Stimulated activated CD8-positive, alpha-beta memory T cell treated with anti-CD3 and anti-CD28 coated beads, Interleukin-15, amount 100 ng/mL, for 24 hours (primary cell): Measurements from ENCODE around the gene AADAC.
"Not testable (repeated sequence)": the region's sequence is repeated elsewhere in the genome, so short reads cannot be mapped to it uniquely, and the experiment has no call there.

Experiments used
- DNase-seq: peaks from one replicate; pipeline ENCODE4 v3.0.0-alpha.2; 2020; ENCODE audit warnings: low read depth

Gene AADAC, protein sequence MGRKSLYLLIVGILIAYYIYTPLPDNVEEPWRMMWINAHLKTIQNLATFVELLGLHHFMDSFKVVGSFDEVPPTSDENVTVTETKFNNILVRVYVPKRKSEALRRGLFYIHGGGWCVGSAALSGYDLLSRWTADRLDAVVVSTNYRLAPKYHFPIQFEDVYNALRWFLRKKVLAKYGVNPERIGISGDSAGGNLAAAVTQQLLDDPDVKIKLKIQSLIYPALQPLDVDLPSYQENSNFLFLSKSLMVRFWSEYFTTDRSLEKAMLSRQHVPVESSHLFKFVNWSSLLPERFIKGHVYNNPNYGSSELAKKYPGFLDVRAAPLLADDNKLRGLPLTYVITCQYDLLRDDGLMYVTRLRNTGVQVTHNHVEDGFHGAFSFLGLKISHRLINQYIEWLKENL

DNA sequence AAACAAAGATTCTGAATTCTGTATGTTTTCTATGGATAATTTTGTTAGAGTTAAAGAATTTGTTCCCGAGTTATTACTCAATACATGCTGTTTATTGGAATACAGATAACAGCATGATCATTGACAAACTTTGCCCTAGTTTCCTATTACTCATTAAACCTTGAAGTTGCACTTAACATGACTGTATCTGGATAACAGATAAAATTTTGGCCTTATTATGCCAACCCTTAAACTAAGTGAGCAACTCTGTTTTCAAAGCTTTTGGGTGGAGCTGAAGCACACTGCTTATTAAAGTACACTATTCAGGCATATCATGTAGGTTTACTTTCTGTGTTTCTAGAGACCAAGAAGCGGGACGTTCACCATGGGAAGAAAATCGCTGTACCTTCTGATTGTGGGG, at the start of gene AADAC:
Gene AADAC (plus strand): TSS at position 318 of the 400 bp plus-strand sequence. CDS start 47 bp downstream, at position 365.
- DNase-seq: no peak

DNA sequence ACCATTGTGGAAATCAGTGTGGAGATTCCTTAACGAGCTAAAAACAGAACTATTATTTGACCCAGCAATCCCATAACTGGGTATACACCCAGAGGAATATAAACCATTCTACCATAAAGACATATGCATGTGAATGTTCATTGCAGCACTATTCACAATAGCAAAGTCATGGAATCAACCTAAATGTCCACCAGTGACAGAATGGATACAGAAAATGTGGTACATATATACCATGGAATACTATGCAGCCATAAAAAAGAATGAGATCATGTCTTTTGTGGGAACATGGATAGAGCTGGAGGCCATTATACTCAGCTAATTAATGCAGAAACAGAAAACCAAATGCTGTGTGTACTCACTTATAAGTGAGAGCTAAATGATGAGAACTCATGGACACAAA, 49.2 kb upstream of the AADAC start:
- not testable (repeated sequence) for DNase-seq

DNA sequence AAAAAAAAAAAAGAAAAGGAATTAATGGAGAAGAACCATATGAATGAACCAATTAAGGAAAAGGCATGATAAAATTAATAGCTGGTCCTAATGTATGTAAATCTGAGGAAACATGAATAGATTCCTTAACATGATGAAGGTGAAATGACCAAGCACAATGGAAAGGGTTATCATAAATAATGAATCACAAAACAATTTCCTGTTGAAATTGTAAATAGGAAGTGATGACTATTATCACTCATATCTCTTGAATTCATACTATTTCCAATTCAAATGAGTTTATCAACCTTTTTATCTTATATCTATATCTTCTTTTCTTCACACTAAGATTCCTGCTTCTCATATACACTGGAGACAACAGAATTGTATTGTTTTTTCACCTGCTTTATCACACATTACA, 48.2 kb upstream of the AADAC start:
- DNase-seq: no peak

DNA sequence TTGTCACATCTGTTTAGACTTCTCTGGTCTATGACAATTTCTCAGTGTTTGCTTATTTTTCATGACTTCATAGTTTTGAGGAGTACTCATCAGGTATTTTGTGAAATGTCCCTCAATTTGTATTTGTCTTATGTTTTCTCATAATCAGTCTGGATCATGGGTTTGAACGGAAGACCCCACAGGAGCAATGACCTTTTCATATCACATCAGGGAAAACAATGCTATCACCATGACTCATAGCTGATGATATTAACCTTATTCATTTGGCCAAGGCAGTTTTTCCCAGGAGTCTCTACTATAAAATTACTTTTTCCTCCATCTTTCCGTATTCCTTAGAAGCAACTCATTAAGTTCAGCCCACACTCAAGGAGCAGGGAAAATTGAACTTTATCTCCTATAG, 47.5 kb upstream of the AADAC start:
- no peak for DNase-seq

DNA sequence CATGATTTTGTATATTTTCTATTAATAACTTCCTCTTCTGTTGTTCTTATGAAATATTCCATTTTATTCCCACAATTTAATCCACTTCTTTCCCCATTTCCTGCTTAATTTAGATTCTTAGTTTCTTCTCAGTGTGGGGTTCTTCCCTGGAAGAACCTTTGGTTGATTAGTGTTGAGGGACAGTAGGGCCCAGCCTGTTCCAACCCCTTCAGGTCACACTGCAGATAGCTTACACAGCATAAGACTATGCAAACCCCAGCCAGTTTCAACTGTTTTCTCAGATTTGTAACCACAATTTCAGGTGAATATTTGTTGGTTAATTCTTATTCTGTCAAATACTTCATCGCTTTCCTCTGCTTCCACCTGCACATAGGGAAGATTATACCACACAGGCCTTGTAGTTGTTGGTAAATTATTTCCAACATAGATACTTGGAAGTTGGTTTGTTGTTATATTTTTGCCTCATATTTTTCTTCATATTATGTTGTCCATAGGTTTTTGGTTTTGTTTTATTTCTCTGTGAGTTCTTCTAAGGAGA, 45.5 kb upstream of the AADAC start:
- DNase-seq: no peak

DNA sequence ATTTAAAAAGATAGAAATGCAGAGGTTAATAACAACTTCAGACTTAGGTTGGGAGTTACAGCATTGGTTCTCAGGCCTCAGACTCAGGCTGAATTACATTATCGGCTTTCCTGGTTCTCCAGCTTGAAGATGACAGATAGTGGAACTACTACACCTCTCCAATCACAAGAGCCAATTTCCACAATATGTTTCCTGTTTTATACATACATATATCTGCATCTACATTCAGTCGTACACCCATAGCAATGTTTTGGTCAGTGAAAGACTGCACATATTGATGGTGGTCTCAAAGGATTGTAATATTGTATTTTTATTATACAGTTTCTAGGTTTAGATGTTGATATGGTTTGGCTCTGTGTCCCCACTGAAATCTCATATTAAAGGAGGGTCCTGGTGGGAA, 44.7 kb upstream of the AADAC start:
- no peak for DNase-seq

DNA sequence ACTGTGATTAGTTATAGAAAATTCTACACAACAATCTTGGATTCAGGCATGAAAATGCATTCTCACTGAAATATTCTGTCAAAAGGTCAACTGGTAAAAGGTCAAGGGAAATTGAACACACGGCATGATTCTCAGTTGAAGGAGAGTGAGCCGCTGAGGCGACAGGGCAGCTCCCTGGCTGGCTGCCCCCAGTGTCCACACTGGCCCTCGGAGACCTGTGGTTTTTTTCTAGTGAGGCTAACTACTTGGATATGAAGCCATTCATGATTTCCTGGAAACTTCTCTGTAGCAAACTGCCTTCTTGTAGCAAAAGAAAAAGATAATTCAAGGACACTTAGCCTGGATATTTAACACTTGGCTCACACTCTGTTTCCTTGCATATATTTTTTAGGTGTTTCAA, 43.0 kb upstream of the AADAC start:
- no peak for DNase-seq

DNA sequence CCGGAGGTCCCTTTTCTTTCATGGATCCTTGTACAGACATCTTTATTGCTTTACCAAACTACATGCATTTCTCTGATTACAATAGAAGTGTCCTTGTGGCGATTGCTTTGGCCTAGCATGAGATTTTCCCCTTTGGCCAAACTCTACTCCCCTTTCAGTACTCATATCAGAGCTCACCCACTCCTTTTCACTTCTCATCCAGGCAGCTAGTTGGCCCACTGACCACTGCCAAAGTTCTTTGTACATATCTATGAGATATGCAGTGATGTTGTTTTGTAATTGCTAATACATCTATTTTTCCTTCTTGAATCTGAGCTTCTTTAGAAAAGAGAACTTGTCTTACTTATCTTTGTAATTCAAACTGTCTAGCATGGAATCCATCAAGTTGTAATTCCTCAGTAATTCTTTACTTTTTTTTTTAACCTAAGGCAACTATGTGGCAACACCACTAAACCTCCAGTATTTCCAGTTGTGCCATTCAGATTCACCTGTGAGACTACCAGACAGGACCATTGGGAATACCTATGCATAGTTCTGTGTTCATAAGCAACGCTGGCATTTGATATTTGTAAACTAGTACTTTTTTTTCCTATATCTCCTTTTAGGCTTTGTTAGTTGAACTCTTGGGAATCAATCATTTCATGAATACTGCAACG, 41.0 kb upstream of the AADAC start:
- no peak for DNase-seq

DNA sequence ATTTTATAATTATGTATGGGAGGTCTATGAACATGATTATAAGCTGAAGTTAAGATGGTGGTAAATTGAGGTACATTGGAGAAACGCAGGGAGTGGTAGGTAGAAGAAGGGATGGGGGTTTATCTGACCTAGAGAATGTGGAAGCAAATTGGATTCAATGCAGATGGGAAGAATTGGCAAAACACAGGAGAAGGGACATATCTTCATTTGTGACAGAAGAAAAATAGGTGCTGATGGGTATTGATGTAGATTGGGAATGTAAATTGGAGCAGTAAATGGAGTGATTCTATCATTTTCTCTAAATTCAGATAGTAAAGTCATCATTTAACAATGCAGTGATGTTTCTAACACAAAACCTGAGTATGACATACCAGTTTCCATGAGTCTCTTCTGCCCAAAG, 39.7 kb upstream of the AADAC start:
- DNase-seq: no peak

DNA sequence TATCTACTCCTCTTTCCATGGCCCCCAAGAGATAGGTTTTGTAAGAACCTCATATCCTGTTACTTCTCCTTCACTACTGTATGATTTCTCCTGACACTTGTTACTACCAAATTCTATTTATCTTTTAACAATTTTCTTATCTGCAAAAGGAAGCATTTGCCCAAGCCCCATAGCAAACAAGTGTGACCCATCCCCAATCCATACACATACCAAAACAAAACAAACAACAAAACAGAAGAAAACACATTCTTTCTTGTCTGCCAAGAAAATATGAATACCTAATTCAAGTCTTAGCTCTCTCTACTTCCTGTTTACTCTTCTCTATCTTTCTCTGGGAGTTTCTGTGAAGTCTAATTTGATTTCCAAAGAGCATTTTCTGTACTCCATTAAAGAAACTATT, 39.0 kb upstream of the AADAC start:
- DNase-seq: no peak

DNA sequence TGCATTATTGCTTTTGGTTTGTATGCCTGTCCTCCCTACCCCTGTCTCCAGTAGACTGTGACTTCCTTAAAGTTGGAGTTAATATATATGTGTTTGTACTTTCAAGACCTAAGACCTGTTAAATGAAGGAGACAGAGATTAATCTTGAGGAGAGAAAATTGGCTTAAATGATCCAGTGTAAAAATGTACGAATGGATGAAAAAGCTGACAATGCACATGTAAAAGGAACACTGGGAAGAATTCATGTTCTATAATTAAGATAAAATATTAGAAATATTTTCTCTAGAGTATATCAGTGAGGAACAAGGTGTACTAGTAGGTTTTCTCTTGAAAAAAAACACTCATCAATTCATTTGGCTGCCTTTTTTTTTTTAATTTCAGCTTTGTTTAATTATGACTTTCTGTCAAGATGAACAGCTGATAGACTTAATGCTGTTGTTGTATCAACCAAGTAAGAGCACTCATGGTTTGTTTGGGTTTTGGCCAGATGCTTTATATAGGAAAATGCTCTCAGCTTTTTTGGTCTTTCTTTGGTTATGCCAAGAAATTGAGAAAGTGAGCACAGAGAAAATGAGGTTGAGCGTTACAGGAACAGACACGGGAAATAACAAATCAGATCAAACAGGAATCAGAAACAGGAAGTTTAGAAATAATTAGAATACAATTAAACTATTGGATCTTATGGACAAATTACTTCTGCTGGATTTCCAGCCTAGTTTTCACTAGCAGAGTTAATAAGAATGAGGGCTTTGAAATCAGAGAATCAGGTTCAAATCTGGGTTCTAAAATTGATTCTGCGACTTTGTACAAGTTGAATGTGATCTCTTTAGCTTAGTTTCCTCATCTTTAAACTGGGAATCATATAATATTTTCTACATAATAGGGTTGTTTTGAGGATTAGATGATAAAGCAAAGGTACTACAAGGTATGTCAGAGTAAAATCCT, 38.3 kb upstream of the AADAC start:
- no peak for DNase-seq

DNA sequence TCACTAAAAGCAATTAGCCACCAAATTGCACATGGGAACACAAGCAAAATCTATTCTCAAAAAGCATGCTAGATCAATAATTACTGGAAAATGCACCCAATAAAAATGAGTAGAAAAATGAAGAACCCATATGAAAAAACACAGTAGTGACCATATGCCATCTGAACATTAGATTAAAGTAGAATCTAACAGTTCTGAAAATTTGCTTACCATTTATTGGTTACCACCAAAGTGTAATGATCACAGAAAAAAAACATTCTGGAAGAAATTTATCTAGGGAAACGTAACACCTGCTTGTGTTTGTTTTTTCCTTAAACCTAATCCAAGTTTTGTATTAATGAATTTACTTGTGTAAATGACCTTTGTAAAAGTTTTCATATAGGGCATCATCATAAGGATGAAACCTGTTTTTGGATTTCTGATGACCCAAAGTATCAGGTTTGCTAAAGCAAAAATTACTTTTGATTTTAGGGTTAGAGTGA, 37.6 kb upstream of the AADAC start:
- no peak for DNase-seq

DNA sequence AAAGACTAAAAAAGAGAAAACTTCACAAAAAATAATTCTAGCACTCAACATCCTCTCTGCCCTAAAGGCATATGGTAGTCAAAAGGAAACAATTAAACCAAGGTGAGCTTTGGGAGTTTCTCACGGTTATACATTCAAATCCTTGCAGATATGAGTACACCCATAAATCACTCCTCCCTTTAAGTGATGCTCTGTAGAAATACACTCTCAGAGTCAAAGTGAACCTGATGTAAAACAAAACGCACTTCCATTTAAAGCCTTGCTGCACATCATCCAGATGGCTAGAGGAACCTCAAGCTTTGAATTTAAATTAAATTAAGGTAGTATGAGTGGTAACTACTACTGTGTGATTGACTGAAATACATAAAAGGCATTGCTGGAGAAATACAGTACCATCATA, 36.0 kb upstream of the AADAC start:
- no peak for DNase-seq

DNA sequence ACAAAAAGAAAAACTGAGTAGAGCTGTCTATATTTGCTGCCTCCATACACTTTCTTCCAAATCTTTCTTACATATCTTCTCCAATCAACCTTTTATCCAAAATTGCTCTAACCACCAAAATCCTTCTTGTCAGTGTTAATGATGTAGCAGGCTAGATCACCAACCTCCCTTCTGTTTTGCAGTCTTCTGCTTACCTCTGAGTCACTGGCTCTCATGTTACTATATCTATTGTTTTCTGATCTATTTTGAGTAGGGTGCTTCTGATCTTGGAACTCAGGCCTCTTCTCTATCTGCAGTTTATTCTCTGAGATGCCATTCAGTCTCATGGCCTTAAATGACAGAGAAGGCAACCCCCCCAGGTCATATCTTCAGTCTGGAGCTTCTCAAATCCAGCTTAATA, 26.3 kb upstream of the AADAC start:
- DNase-seq: no peak

DNA sequence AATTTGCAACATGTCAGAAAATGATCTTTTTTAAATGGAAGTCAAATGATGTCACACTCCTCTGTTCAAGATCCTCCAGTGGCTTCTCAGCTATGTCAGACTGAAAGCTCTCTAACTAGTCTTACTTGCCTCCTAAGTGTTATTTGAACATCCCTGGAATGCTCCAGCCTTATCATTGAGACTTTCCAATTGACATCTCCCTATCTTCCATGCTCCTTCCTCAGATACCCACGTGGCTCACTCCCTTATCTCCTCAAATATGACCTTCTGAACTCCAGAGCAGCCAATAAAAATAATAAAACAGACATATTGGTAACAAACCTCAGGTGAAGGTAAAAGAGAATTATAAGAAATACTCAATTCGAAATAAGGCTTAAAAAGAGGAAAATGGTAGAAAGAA, 25.5 kb upstream of the AADAC start:
- DNase-seq: no peak

DNA sequence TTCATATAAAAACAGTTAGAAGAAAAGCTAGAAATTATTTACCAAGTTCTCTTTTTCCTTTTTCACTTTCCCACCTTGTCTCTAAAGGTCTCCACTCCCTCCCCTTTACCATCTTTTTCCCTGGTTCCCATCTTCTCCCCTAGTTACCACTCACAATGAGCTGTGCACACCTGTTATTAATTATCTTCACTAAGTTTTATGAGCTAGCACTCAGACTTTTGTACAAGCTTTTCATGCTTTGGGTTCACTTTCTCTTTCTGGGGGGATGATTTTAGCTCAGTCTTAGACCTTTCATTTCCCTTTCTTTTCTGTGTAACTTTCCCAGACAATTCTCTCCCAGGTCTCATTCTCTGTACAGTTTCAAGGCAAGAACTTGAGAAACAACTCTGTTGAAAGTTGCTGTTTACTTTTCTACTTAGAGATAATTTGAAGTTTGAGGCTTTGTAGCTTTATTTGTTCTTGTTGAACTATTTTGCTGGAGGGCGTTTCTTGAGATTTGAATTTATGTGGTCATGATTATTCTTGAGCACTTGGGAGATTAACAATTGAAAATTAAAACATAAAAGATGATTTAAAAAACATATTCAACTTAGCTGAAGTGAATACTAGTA, 24.0 kb upstream of the AADAC start:
- no peak for DNase-seq

DNA sequence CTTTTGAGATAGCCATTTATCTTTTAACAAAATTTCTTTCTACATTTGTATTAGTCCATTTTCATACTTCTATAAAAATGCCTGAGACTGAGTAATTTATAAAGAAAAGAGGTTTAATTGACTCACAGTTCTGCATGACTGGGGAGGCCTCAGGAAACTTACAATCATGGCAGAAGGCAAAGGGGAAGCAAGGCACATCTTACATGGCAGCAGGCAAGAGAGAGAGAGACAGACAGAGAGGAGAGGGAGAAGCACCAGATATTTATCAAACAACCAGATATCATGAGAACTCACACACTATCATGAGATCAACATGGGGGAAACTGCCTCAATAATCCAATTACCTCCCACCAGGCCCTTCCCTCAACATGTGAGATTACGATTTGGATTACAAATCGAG, 23.2 kb upstream of the AADAC start:
- DNase-seq: not testable (repeated sequence)

DNA sequence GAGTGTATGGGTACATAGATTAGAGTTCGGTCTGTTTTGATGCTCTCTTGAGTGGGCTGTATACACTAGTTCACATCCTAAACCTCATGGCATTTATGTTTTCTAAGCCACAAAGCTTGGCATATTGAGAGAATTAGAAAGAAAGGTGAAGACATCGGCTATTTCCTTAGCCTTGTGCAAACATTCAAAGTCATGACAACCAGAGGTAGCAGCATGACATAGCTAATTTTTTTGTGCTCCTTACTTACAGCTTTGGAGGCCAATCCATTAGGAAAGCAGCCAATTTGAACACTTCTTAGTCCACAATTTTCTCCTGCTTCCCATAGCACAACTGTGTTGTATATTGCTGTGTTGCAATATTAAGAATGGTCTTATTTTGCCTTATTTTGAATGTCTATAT, 21.5 kb upstream of the AADAC start:
- no peak for DNase-seq

DNA sequence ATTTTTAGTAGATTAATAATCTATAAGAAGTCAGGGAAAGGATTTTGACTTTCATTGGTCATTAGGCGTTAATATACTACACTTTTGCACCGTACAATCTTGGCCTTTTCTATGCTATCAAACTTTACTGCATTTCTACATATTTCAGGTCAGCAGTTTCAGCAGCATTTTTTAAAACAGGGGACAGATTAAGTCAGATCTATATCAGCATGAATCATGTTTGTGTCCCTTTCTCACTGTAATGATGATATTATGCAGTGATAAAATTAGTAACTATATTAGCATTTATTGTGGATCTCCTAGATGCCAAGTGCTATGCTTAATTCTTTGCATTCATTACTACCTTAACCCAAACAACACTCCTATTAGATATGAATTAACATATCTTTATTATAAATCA, 20.3 kb upstream of the AADAC start:
- no peak for DNase-seq

DNA sequence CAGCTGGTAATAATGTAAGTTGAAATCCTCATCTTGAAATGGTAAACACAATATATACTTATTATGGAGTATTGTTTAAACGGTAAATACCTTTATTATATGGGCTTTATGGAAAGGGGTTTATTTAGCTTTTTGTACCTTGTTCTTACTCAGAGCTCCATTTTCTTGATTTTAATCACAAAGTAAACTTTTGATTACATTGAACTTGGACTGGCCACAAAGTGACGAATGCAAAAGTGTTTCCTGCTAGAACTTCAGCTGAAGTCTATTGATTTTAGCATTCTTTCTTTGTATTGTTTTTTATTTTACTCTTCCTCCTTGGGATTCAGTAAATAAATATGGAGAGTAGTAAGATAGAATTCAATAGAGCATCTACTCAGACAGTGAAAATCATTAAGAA, 19.8 kb upstream of the AADAC start:
- no peak for DNase-seq

DNA sequence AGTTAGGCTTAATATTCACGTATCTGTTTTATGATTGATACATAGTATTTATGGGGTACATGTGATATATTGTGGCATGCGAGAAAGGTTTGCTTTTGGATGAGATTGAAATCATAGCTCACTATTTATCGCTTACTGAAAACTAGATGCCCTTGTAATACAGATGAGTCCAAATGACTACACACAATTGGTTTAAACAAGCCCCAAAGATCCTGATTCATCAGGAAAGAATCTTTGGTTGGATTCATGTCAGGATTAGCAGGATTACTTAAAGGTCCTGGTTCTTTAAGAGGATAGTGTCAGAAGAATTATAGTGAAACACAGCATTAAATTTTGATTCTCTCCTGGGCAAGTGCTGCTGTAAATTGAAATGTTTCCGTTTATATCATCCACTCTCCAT, 18.6 kb upstream of the AADAC start:
- no peak for DNase-seq
